ENCODE results near the gene SLC28A2.

- no peak for TF ChIP-seq REST (IDR thresholded peaks at IDR 0.05; ENCODE audit: insufficient read depth in 1 of 2, low read depth in 2 of 2, low read length in 1 of 2)
- no peak for TF ChIP-seq CTCF (IDR thresholded peaks at IDR 0.05)
- no peak for TF ChIP-seq SIN3A (IDR thresholded peaks at IDR 0.05; ENCODE audit: borderline replicate concordance, insufficient read depth, low read depth, low read length)
- TF ChIP-seq POLR2AphosphoS5 (IDR thresholded peaks at IDR 0.05; ENCODE audit: low read depth, low read length), result no peak
- no peak for TF ChIP-seq TCF7L2 (IDR thresholded peaks at IDR 0.05; ENCODE audit: low read depth, low read length)
Observed at GRCh38 chr15:45320581-45321205, 68.7 kb downstream of the SLC28A2 start.
